SU-DHL-6 (cell line): ENCODE results near the gene MYOZ3.

ENCODE experiments used
- H2AFZ ChIP-seq: fragments of 200-600 bp; sonication (generic); 2 replicates; pipeline ENCODE4 v1.6.1; 2014; ENCODE audit warnings: low read depth, mild to moderate bottlenecking, moderate library complexity, mixed read lengths, antibody characterized with exemption, low read length; ENCODE audit not compliant: severe bottlenecking
- H3F3A ChIP-seq: fragments of 200-600 bp; shearing (Covaris generic); 2 replicates; pipeline ENCODE4 v1.6.0; 2016; ENCODE audit warnings: antibody characterized with exemption, mild to moderate bottlenecking; ENCODE audit not compliant: insufficient read depth
- H3K27ac ChIP-seq: fragments of 200-600 bp; sonication (generic); 2 replicates; pipeline ENCODE4 v1.5.1; 2016; ENCODE audit warnings: low read depth, mild to moderate bottlenecking, low read length, moderate library complexity, mixed read lengths
- H3K27me3 ChIP-seq: fragments of 200-600 bp; sonication (generic), shearing (Covaris generic); 2 replicates; pipeline ENCODE4 v1.6.0; 2014; ENCODE audit warnings: mild to moderate bottlenecking, low read length
- H3K36me3 ChIP-seq: fragments of 200-600 bp; sonication (generic); 2 replicates; pipeline ENCODE4 v1.6.1; 2014; ENCODE audit warnings: mild to moderate bottlenecking, low read length, mixed read lengths
- H3K4me2 ChIP-seq: fragments of 300-600, 200-600 bp; shearing (Covaris generic), sonication (generic); 2 replicates; pipeline ENCODE4 v1.6.0; 2014; ENCODE audit warnings: low read length, low read depth, mild to moderate bottlenecking; ENCODE audit not compliant: poor library complexity, severe bottlenecking
- H3K4me3 ChIP-seq: fragments of 200-600 bp; sonication (generic); 2 replicates; pipeline ENCODE4 v1.5.1; 2014; ENCODE audit warnings: antibody characterized with exemption, low read length, mild to moderate bottlenecking, mixed read lengths; ENCODE audit not compliant: insufficient read depth, poor library complexity, severe bottlenecking
- H3K79me2 ChIP-seq: fragments of 200-600 bp; sonication (generic); 2 replicates; pipeline ENCODE4 v1.6.1; 2014; ENCODE audit warnings: mild to moderate bottlenecking, low read length, moderate library complexity; ENCODE audit not compliant: insufficient read depth
- H3K9ac ChIP-seq: fragments of 200-600 bp; sonication (generic); 2 replicates; pipeline ENCODE4 v1.7.0; 2014; ENCODE audit warnings: mild to moderate bottlenecking, low read length
- H3K9me2 ChIP-seq: fragments of 200-600 bp; sonication (generic); replicated peaks from 2 replicates; pipeline ENCODE4 v1.6.1; 2014; ENCODE audit warnings: low read length; ENCODE audit not compliant: insufficient read depth
- H3K9me3 ChIP-seq: fragments of 200-600 bp; sonication (generic); 2 replicates; pipeline ENCODE4 v1.6.1; 2014; ENCODE audit warnings: low read length, mixed read lengths; ENCODE audit not compliant: insufficient read depth
- H4K20me1 ChIP-seq: fragments of 200-600 bp; sonication (generic); 2 replicates; pipeline ENCODE4 v1.6.1; 2014; ENCODE audit warnings: low read depth, mild to moderate bottlenecking, antibody characterized with exemption, low read length, moderate library complexity, mixed read lengths
- EZH2phosphoT487 ChIP-seq: fragments of 200-600 bp; sonication (generic), shearing (Covaris generic); conservative IDR thresholded peaks from 2 replicates; pipeline ENCODE4 v1.6.1; 2018; ENCODE audit warnings: mild to moderate bottlenecking, antibody characterized with exemption, low read length, moderate library complexity, mixed read lengths
- TF ChIP-seq, protein P1 (sequence below): fragments of 200-600 bp; sonication (generic); IDR thresholded peaks from one replicate; pipeline ENCODE4 v1.5.1; 2017; ENCODE audit warnings: antibody characterized with exemption, mild to moderate bottlenecking, low read length, moderate library complexity; ENCODE audit not compliant: insufficient read depth, poor library complexity, severe bottlenecking

Gene MYOZ3

DNA sequence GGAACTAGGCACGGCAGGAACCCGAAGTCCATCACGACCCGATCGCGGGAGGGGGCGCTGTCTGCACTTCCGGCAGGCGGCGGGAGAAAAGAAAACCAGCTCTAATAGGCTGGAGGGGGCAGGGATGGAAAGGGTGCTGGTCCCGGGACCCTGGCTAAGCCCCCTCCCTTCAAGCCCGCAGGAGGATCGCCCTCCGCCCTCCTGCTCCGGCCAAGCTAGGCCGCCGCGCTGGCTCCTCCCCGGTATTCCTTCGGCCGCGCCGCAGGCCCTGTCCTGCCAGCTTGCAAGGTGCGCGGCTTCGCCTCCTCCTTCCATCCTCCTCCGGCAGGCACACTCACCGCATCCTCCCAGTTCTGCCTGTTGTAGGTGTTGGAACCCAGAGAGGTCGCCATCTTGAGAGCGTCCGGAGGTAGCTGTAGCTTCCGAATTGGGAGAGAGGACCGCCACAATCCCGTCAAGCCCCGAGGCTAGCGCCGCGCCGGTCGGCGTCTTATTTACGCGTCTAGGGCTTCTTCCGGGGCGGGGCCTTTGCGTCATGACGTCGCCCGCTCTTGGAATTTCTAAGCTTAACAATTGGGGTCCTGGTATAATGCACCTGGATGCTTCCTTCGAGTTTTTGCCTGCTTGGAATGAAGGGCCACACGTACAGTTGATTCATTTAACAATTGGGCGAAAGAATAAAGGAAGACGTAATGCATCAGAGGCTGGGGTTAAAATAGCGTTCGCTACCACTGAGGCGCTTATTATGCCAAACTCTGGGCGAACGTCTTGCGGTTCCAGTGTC lies 39.7 kb downstream of the MYOZ3 start, which contains the start of gene RBM22:
RBM22 (minus strand) TSS at position 469 of the 784 bp plus-strand sequence; CDS start at position 392, 77 bp downstream.
- Histone ChIP-seq H3K9ac (peak within 1 kb of the TSS; percentile 98), H4K20me1 (no peaks in the 10 kb centered on the region), H3K4me3 (peak within 1 kb of the TSS; percentile 96), H2AFZ (peak within 1 kb of the TSS; percentile 94), H3K9me2 (no peaks in the 10 kb centered on the region), H3K27ac (peak within 1 kb of the TSS; percentile 77), H3K36me3 (peaks cover 23% of the 10 kb centered on the region; the same call in 1 of the 2 replicates), H3K27me3 (no peaks in the 10 kb centered on the region), H3F3A (no peaks in the 10 kb centered on the region), H3K79me2 (peaks cover 25% of the 10 kb centered on the region), H3K4me2 (peak within 1 kb of the TSS; percentile 89), H3K9me3 (no peaks in the 10 kb centered on the region)
- no peak for TF ChIP-seq EZH2phosphoT487
- TF ChIP-seq, protein P1, sequence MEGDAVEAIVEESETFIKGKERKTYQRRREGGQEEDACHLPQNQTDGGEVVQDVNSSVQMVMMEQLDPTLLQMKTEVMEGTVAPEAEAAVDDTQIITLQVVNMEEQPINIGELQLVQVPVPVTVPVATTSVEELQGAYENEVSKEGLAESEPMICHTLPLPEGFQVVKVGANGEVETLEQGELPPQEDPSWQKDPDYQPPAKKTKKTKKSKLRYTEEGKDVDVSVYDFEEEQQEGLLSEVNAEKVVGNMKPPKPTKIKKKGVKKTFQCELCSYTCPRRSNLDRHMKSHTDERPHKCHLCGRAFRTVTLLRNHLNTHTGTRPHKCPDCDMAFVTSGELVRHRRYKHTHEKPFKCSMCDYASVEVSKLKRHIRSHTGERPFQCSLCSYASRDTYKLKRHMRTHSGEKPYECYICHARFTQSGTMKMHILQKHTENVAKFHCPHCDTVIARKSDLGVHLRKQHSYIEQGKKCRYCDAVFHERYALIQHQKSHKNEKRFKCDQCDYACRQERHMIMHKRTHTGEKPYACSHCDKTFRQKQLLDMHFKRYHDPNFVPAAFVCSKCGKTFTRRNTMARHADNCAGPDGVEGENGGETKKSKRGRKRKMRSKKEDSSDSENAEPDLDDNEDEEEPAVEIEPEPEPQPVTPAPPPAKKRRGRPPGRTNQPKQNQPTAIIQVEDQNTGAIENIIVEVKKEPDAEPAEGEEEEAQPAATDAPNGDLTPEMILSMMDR: peak; percentile 56

DNA sequence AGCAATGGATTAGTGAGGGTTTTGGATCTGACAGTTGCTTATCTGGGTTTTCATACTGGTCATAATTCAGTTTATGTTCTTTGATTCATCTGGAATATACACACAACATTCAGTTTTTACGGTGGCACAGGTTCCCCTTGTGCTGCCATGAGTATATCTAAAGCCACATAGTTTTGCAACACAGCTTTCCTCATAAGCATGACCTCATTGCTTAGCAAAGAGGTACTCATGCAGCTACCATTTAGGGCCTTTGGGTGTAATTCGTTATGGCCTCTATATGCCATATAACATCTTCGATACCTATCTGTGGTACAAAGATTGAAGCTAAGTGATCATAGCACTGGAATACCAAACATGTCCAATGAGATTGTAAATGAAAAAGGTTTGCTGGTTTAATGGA lies 42.7 kb downstream of the MYOZ3 start:
- no peaks in the 10 kb centered on the region for H3K9me2 ChIP-seq
- no peaks in the 10 kb centered on the region for H3F3A ChIP-seq
- H3K79me2 ChIP-seq: peaks cover 20% of the 10 kb centered on the region
- H3K36me3 ChIP-seq: peaks cover 3% of the 10 kb centered on the region; the same call in 1 of the 2 replicates
- H3K9ac ChIP-seq: no peak overlapping the region
- no peaks in the 10 kb centered on the region for H3K9me3 ChIP-seq
- no peaks in the 10 kb centered on the region for H4K20me1 ChIP-seq
- no peak overlapping the region for H3K4me2 ChIP-seq
- H3K27me3 ChIP-seq: no peaks in the 10 kb centered on the region
- no peak overlapping the region for H3K4me3 ChIP-seq
- no peak overlapping the region for H3K27ac ChIP-seq
- TF ChIP-seq EZH2phosphoT487: no peak
- TF ChIP-seq, protein P1: no peak
- no peak overlapping the region for H2AFZ ChIP-seq

DNA sequence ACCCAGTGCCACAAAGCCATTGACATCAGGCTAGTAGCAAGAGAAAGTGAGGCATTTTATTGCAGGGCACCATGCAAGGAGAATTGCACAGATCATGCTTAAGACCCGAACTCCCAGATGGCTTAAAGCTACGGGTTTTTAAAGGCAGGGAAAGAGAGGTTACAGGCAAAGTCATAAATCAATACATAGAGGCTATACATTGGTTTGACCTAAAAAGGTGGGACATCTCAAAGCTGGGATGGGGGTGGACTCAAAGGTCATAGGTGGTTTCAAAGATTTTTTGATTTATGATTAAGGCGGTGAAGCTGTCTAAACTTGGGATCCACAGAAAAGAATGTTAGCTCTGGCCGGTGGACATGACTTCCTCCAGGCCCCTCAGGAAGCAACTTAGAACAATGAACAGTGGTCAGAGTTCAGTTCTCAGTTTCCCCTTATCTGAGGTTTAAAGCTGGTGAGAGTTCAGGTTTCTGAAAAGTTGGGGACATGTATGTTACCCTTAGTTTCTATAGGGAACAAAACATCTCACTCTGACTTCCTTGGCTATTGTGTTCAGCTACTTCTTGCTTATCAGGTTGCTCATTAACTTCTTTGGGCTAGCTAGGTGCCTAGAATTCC lies 45.8 kb downstream of the MYOZ3 start:
- Histone ChIP-seq H3F3A (no peaks in the 10 kb centered on the region), H3K9me3 (no peaks in the 10 kb centered on the region), H3K4me3 (no peak overlapping the region), H3K79me2 (no peaks in the 10 kb centered on the region), H3K27me3 (no peaks in the 10 kb centered on the region), H3K27ac (no peak overlapping the region), H2AFZ (no peak overlapping the region), H3K4me2 (no peak overlapping the region), H4K20me1 (no peaks in the 10 kb centered on the region), H3K9ac (no peak overlapping the region), H3K36me3 (0 out of 2 replicates have a peak, but pooled peaks cover 9% of the 10 kb centered on the region), H3K9me2 (no peaks in the 10 kb centered on the region)
- TF ChIP-seq EZH2phosphoT487: no peak
- TF ChIP-seq, protein P1: no peak
